Lower leg skin (tissue), 3 donors: Measurements from ENCODE around the gene SCGB1D1.

Experiments
- CTCF ChIP-seq, 3 donors: fragments of 450-650 bp; IDR thresholded peaks; one replicate each; pipeline ENCODE4 v1.5.1; 2016; ENCODE audit warnings: antibody characterized with exemption in 3 of 3, mild to moderate bottlenecking in 3 of 3, moderate library complexity in 2 of 3
- POLR2A ChIP-seq, 2 donors: fragments of 450-650 bp; IDR thresholded peaks; one replicate each; pipeline ENCODE4 v1.6.1; 2016 to 2017; ENCODE audit warnings: antibody characterized with exemption in 2 of 2, mild to moderate bottlenecking in 1 of 2, moderate library complexity in 1 of 2

- TF ChIP-seq CTCF (IDR thresholded peaks at IDR 0.05) (no peak), POLR2A (IDR thresholded peaks at IDR 0.05) (no peak)
These were observed 43.4 kb upstream of the SCGB1D1 start for GRCh38 chr11:62146476-62147200.
